Loucy (cell line): Measurements from ENCODE around the gene PIGM.

Experiments used
- H2AFZ ChIP-seq: fragments of 200-600 bp; sonication (generic); 2 replicates; pipeline ENCODE4 v1.6.0; 2016; ENCODE audit warnings: antibody characterized with exemption, mild to moderate bottlenecking, low read length, moderate library complexity
- H3F3A ChIP-seq: fragments of 200-600 bp; 2 replicates; pipeline ENCODE4 v1.6.0; 2016; ENCODE audit warnings: antibody characterized with exemption, low read depth, mild to moderate bottlenecking
- H3K27me3 ChIP-seq: fragments of 200-600 bp; sonication (generic); 2 replicates; pipeline ENCODE4 v1.6.1; 2014; ENCODE audit warnings: low read length, mild to moderate bottlenecking; ENCODE audit not compliant: insufficient read depth, poor library complexity, severe bottlenecking
- H3K36me3 ChIP-seq: fragments of 200-600 bp; sonication (generic); 2 replicates; pipeline ENCODE4 v1.6.1; 2016; ENCODE audit warnings: low read length; ENCODE audit not compliant: insufficient read depth
- H3K4me1 ChIP-seq: fragments of 200-600 bp; sonication (generic); 2 replicates; pipeline ENCODE4 v1.5.1; 2014; ENCODE audit warnings: low read length, mild to moderate bottlenecking; ENCODE audit not compliant: insufficient read depth, poor library complexity, severe bottlenecking
- H3K4me2 ChIP-seq: fragments of 200-600 bp; sonication (generic); 2 replicates; pipeline ENCODE4 v1.6.0; 2014; ENCODE audit warnings: antibody characterized with exemption, low read length, low read depth, mild to moderate bottlenecking; ENCODE audit not compliant: poor library complexity, severe bottlenecking
- H3K4me3 ChIP-seq: fragments of 200-600 bp; sonication (generic); 2 replicates; pipeline ENCODE4 v1.5.1; 2014; ENCODE audit warnings: low read length, mild to moderate bottlenecking, mixed read lengths; ENCODE audit not compliant: poor library complexity, severe bottlenecking
- H3K79me2 ChIP-seq: fragments of 200-600 bp; sonication (generic); 2 replicates; pipeline ENCODE4 v1.6.1; 2014; ENCODE audit warnings: low read length; ENCODE audit not compliant: insufficient read depth
- H3K9ac ChIP-seq: fragments of 200-600 bp; sonication (generic); 2 replicates; pipeline ENCODE4 v1.6.0; 2014; ENCODE audit warnings: mild to moderate bottlenecking, low read depth, low read length, moderate library complexity; ENCODE audit not compliant: poor library complexity, severe bottlenecking
- H3K9me2 ChIP-seq: fragments of 200-600 bp; sonication (generic); replicated peaks from 2 replicates; pipeline ENCODE4 v1.6.1; 2016; ENCODE audit warnings: low read depth, low read length, mixed read lengths
- H3K9me3 ChIP-seq: fragments of 200-600 bp; sonication (generic); 2 replicates; pipeline ENCODE4 v1.6.1; 2014; ENCODE audit warnings: mild to moderate bottlenecking, antibody characterized with exemption, low read length, low read depth; ENCODE audit not compliant: insufficient read depth
- H4K20me1 ChIP-seq: fragments of 200-600 bp; sonication (generic); 2 replicates; pipeline ENCODE4 v1.6.0; 2014; ENCODE audit warnings: antibody characterized with exemption, low read length, mild to moderate bottlenecking; ENCODE audit not compliant: insufficient read depth, poor library complexity, severe bottlenecking
- EZH2phosphoT487 ChIP-seq: fragments of 200-600 bp; IDR thresholded peaks from 2 replicates; pipeline ENCODE4 v1.6.1; 2018; ENCODE audit warnings: antibody characterized with exemption, mild to moderate bottlenecking, moderate library complexity, borderline replicate concordance
- TF ChIP-seq, protein P1 (sequence below): fragments of 200-600 bp; sonication (generic); conservative IDR thresholded peaks from 2 replicates; pipeline ENCODE4 v1.5.1; 2014; ENCODE audit warnings: mild to moderate bottlenecking, antibody characterized with exemption, low read length

Gene PIGM

DNA sequence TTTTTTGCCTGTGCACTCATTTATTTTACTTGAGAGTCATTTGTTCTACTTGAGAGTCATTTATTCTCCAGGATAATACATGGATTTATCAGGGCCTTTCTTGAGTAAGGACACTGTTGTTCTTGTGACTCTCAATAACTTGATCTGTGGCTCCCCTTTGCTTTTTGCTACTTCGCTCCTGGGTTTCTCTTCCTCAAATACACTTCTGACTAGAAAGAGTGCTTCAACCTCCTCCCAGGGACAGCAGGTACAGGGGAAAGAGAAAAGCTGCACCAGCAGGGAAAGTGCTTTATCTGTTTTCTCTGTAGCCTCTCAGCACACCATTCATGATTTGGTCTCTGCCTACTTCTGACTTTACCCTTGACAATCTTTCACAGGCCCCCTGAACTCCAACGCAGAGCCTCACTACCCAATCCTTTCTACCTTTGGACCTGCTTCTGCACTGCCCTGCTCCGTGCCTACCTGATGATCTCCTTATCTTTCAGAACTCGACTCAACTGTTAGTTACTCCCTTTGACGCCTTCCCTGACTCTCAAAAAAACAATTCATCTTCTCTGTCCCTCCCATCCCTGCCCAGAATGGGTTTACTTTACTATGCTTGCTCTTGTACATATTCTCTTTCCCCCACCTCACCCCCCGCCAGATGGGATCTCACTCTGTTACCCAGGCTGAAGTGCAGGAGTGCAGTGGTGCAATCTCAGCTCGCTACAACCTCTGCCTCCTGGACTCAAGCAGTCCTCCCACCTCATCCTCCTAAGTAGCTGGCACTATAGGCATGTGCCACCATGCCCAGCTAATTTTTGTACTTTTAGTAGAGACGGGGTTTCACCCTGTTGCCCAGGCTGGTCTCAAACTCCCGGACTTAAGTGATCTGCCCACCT, 15.6 kb upstream of the PIGM start:
- H3K9ac ChIP-seq = peak overlapping the region; percentile 39
- TF ChIP-seq, protein P1, sequence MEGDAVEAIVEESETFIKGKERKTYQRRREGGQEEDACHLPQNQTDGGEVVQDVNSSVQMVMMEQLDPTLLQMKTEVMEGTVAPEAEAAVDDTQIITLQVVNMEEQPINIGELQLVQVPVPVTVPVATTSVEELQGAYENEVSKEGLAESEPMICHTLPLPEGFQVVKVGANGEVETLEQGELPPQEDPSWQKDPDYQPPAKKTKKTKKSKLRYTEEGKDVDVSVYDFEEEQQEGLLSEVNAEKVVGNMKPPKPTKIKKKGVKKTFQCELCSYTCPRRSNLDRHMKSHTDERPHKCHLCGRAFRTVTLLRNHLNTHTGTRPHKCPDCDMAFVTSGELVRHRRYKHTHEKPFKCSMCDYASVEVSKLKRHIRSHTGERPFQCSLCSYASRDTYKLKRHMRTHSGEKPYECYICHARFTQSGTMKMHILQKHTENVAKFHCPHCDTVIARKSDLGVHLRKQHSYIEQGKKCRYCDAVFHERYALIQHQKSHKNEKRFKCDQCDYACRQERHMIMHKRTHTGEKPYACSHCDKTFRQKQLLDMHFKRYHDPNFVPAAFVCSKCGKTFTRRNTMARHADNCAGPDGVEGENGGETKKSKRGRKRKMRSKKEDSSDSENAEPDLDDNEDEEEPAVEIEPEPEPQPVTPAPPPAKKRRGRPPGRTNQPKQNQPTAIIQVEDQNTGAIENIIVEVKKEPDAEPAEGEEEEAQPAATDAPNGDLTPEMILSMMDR = no peak
- no peak for TF ChIP-seq EZH2phosphoT487
- no peaks in the 10 kb centered on the region for H3K79me2 ChIP-seq

DNA sequence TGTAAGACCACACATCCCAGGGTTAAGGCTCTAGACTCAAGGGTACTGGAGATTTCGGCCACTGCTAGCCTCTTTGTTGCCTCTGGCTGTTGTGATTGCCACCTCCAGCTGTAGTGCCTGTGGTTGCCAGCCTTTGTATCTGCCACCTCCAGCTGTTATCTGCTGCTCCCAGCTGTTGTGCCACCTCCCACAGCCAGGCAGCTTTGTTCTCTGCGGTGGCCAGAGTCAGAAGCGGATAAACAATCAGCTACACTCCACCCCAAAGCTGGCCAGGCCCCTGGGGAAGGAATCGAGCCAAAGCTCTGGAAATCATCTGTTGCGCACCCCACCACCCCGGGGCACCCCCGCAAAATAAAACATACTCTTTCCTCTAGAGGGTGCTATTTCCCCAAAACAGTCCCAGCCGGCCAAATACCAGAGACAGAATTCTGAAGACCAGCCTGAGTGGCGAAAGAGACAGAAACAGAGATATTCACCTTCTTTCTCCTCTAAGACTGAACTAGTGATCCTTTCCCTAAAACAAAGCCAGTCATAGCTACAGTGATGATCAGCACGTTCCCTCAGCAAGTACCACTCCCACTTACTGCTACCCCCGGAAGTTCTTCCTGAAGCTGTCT, 14.8 kb upstream of the PIGM start:
- H3K27me3 ChIP-seq = no peaks in the 10 kb centered on the region
- H2AFZ ChIP-seq = peak overlapping the region; percentile 86
- H3K36me3 ChIP-seq = no peaks in the 10 kb centered on the region
- H3K9me2 ChIP-seq = no peaks in the 10 kb centered on the region
- peaks cover 5% of the 10 kb centered on the region for H3K4me1 ChIP-seq
- H3F3A ChIP-seq = no peaks in the 10 kb centered on the region
- TF ChIP-seq, protein P1 = peak; percentile 82
- no peak for TF ChIP-seq EZH2phosphoT487
- peak overlapping the region; percentile 39 for H3K9ac ChIP-seq
- H3K4me2 ChIP-seq = peak overlapping the region; percentile 69
- no peaks in the 10 kb centered on the region for H3K79me2 ChIP-seq
- H3K9me3 ChIP-seq = no peaks in the 10 kb centered on the region
- H4K20me1 ChIP-seq = no peaks in the 10 kb centered on the region
- H3K4me3 ChIP-seq = peak overlapping the region; percentile 56

More for the DNA sequence above, 15.6 kb upstream of the PIGM start:
- Histone ChIP-seq H3K4me1 (peaks cover 5% of the 10 kb centered on the region), H3K36me3 (no peaks in the 10 kb centered on the region), H3K9me2 (no peaks in the 10 kb centered on the region), H3K27me3 (no peaks in the 10 kb centered on the region), H2AFZ (peak overlapping the region; percentile 86), H3F3A (no peaks in the 10 kb centered on the region), H3K4me2 (peak overlapping the region; percentile 69), H4K20me1 (no peaks in the 10 kb centered on the region), H3K9me3 (no peaks in the 10 kb centered on the region), H3K4me3 (peak overlapping the region; percentile 56)

DNA sequence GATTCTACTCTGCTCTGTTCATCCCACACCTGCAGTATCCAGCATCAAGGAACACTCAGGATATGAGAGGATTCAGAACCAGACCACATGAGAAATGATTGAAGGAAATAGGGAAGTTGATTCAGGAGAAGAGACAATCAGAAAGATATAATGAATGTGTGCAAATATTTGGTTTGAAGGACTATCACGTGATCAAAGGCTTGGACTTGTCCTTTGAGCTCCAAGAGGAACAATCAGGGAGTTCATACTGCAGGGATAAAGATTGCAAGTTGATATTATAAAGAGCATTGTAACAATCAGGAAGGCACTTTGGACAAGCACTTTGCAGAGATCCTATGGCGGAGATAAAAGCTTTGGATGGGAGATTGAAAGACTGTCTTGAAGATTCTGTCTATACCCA, 13.9 kb upstream of the PIGM start:
- Histone ChIP-seq H3K9ac (no peak overlapping the region), H3K4me2 (no peak overlapping the region), H3K27me3 (no peaks in the 10 kb centered on the region), H3K9me3 (no peaks in the 10 kb centered on the region), H3F3A (no peaks in the 10 kb centered on the region), H3K79me2 (no peaks in the 10 kb centered on the region), H3K36me3 (no peaks in the 10 kb centered on the region), H3K4me3 (no peak overlapping the region), H4K20me1 (no peaks in the 10 kb centered on the region), H3K9me2 (no peaks in the 10 kb centered on the region), H2AFZ (no peak overlapping the region), H3K4me1 (peaks cover 5% of the 10 kb centered on the region)
- TF ChIP-seq, protein P1 = no peak
- no peak for TF ChIP-seq EZH2phosphoT487
